ENCODE results near the gene BAG5.
"Not testable (repeated sequence)": the region's sequence is repeated elsewhere in the genome, so short reads cannot be mapped to it uniquely, and the experiment has no call there.

The BAG5 gene

DNA sequence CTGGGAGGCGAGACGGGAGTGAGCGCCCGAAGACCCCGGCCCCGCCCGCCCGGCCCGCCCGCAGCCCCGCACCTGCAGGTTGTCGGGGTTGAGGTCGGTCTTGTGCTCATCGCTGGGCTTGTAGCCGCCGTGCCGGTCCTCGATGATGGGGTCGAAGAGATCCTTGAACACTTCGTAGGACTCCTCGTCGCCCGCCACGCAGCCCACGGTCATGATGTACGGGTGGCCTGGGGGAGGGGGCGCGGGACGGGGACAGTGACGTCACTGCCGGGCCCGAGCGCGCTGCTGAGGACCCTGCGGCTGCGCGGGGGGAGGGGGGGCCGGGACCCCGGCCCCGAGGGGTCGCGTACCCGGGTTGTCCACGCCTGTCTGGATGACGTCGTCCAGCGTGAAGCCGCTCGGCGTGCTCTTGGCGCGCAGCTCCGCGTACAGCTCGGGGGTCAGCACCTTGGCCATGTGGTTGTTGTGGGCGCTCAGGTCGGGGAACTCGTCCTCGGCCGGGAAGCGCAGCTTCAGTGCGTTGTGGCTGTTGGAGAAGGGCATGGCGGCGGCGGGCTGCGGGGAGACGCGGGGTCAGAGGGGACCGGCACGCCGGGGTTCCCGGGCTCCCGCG is 40.4 kb downstream of the BAG5 start:
- DNase-seq, result no peak

DNA sequence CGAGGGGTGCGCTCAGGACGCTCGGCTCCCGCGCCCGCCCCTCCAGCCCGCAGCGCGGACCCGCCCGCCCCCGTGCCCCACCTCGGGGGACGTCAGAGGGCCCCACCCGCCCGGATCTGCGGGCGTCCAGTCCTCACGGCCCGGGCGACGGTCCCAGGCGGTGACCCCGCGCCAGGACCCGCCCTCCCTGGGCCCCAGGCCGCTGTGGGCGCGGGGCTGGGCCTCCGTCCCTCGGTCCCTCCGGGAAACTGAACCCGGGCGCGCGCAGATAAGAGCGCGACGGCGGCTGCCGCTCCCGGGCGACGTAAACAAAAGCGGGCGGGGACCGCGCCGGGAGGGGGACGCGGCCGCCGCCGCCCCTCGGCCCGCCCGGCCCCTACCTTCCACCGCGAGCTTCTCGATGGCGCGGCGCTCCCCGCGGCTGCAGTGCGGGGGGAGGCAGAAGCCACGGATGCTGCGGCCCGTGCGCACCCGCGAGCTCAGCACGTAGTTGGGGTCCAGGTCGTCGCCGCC is 41.0 kb downstream of the BAG5 start:
- DNase-seq, result no peak

DNA sequence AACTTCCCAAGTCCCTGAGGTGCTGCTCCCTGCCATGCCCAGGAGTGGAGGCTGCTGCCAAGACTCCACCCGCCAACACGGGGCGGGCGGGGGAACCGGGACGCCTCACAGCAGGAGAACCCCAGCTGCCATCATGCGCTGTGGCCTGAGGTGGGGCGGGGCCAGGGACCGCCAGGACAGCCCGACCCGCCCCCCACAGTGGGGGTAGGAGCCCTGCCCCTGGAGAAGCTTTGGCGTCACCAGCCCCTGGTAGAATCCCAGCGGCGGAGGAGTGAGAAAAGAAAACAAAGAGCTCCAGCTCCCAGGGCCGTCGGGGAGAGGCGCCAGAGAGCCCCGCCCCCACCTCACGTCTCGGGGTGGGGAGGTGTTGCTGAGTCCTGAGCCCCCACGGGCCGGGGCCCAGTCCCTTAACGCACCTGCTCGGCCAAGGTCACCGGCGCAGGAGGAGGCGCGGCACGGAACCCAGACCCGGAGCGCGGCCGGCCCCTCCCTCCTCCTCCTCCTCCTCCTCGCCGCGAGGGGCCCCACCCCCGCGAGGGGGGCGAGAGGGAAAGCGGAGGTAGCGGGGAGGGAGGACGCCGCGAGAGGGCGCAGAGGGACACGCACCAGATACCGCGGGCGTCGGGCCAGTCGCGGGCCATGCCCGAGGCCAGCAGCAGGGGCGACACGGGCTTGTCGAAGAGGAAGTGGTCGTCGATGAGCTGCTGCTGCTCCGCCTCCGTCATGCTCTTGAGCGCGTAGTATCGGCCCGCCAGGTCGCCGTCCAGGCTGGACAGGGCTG is 41.6 kb downstream of the BAG5 start:
- DNase-seq, result peak; percentile 79

DNA sequence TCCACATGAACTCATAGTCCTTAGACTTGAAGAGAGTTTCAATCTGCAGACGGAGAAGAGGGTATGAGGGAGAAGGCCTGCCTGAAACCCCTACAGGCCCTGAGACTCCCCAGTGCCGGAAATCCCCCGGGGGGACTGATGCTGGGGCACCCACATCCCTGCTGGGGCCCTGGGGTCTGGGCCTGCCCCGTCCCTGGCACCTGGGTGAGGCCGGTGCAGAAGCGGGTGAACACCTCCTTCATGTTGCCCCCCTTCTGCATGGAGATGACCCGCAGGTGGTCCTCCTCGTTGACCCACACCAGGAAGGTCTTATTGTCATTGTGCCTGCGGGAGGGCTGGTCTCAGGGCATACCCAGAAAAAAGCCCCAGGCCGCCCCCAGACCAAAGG is 42.2 kb downstream of the BAG5 start:
- DNase-seq, result no peak

DNA sequence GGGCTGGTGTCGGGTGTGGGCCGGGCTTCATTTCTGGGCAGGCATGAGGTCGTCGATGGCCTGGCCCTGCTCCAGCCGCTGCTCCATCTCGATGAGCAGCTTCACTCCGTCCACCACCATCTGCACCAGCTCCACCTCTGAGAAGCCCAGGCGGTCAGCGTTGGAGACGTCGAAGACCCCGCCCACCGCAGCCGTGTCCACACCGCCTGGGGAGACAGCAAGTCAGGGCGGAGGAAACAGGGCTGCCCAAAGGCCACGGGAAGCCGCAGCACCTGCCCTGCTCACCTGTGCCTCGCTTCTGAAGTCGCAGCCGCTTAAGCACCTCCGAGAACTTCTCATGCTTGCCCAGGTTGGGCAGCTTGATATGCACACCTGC is 42.6 kb downstream of the BAG5 start:
- DNase-seq, result no peak

DNA sequence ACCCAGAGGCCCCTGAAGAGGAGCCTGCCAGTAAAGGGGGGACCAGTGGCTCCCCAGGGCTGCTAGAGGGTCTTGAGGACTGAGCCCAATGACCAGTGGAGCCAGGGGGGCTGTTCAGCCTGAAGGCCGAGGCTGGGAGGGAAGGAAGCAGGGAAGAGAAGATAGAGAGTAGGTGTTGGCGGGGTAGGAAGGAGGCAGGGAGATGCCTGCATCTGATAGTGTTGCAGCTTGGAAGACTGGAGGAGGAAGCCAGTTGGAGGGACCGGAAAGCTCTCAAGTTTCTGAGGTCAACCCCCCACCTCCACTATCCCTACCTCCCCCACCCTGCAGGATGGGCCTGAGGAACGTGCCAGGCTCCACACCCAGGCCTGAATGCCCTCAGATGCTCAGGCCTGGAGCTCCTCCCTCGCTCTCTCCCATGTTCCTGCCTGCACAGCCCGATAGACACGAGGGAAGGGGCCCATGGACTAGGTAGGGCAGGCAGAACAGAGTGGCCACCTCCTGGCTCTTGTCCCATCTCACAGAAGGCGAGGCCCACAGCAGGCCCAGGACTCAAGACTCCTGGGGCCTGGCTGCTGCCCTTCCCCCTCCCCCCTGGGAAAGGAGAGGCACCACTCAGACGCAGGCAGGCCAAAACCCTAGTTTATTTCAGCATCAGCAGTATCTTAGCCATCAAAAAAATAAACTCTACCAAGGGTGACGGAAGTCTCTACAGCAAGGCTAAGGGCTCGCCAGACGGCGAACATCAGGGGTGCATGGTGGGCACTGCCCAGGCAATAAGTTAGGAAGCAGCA is 43.2 kb downstream of the BAG5 start:
- no peak for DNase-seq

DNA sequence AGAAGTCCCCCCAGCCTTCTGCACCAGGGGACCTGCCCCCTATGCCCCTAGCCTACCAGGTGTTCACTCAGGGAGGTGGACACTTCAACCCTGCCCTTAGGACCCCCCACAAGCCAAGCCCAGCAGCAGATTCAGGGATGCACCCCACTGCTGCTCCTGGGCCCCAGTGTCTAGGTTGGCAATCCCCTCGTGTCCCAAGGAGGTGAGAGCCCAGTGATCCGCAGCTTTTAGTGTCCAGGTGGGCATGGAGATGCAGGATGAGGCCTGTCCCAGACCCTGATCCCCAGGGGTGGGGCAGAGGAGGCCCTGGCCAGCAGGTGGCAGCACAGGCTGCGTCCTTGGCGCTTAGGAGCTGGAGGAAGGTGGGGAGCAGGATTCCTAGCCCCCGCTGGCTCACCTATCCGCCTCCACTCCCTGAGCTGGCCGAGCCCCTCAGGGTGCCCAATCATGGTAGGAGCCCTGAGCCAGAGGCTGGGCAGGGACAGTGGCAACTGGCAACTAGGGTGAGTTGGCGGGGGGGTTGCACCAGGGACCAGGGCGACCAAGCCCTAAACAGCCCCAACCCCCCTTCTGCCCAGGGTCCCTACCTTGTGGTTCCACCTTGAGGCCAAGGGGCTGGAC is 43.9 kb downstream of the BAG5 start:
- DNase-seq, result peak; percentile 48

DNA sequence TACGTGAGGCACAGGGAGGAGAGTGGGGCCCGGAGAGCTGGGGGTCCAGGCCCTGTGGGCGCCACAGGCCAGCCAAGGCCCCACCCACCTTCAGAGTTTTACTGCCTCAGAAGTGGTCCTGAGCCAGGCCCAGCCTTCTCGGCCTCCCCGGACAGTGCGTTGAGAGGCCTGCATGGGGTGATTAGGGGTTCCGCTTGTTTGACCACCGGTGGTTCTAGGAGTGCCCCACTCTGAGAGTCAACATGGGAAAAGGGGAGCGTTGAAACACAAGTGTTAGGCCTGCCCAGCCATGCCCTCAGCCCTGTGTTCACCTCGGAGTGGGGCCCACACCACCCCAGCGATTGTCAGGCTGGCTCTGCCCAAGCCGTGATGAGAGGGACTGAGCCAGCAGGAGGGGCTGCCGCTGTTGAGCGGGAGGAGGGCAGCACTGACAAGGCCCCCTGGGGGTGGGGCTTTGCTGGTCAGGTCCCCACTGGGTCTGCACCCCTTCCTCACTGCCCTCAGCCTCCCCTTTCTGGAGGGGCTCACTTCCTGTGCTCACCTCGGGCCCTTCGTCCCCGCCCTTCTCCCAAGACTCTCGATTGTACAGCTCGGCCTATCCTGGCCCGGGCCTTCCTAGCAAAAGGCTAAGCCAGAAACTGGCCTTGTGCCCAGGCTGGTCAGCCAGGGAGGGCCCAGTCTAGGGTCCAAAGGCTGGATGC is 44.6 kb downstream of the BAG5 start:
- no peak for DNase-seq

DNA sequence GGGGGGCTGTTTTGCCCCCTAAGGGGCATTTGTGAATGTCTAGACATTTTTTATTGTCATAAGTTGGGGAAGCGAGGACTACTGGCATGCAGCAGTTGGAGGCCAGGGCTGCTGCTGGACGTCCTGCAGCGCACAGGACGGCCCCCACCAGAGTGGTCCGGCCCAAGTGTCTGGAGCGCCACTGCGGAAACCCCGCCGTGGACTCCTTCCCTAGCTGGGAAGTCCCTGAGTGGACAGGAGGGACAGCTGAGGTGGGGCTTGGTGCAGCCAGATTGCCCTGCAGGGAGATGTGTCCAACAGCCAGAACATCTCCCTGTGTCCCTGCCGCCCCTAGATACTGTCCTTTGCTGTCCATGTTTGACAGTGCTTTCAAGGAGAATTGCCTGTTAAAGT is 45.3 kb downstream of the BAG5 start:
- DNase-seq, result no peak

DNA sequence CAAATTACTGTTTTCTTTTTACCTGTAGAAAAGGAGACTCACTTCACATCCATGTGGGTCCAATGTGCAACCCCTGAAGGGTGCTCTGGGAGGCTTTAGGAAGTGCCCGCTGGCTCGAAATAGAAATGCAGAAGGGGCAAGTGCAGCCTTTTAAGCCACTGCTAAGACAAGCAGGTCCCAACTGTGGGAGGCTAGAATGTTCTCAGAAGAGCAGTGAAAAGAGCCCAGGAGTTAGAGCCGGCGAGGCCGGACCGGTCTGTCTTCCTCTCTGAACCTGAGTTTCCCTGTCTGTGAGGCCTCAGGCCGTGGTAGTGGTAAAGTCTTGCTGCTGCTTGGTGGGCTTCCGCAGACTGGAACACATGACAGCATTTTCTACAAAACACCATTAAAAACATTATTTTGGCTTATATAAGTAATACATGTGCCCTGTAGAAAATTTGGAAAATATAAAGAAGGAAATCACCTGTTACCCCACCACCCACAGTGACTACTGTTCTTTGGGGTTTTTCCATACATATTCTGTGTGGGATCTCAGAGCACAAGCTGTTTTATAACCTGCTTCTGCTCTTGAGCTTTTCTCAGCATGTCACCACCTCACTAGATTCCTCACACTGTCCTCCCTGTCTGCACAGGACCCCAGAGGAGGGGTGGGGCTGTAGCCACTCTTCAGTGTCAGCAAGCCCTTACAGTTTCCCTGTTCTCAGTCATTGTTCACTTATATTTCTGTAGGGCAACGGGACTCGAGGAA is 45.9 kb downstream of the BAG5 start:
- no peak for DNase-seq

DNA sequence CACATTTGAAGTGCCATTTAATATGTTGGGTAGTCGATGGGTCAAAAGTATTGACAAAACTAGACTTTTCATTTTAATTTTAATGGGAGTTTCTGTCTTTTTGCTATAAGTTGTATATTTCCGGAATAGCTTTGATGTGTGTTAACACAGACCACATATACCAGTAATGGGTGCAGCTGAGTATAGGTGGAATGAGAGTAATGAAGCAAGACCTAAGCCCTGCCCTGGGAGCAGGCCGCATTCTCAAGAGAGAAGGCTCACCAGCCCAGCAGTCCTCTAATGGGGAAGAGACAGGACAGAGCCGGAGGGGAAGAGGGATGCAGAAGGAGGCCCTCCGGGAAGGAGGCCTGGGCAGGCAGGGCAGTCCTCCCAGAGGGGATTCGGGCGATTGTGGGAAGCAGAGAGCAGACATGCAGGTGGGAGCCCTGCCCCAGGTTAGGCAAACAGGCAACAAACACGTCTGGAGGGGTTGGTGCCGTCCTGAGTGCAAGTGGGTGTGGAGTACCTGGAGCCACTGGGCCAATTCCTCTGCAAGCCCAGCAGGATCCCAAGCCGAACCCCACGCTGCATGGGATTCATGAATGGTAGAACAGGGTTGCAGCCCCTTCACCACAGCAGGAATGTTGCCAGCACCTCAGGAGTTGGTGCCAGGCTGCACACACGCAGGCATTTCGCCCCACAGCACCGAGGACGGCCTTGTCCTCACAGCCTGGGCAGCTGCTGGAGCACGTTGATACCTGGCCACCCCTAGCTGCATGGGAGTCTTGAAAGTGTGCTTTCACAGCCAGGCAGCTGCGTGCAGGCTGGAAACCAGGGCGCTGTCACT is 47.6 kb downstream of the BAG5 start:
- DNase-seq, result no peak

DNA sequence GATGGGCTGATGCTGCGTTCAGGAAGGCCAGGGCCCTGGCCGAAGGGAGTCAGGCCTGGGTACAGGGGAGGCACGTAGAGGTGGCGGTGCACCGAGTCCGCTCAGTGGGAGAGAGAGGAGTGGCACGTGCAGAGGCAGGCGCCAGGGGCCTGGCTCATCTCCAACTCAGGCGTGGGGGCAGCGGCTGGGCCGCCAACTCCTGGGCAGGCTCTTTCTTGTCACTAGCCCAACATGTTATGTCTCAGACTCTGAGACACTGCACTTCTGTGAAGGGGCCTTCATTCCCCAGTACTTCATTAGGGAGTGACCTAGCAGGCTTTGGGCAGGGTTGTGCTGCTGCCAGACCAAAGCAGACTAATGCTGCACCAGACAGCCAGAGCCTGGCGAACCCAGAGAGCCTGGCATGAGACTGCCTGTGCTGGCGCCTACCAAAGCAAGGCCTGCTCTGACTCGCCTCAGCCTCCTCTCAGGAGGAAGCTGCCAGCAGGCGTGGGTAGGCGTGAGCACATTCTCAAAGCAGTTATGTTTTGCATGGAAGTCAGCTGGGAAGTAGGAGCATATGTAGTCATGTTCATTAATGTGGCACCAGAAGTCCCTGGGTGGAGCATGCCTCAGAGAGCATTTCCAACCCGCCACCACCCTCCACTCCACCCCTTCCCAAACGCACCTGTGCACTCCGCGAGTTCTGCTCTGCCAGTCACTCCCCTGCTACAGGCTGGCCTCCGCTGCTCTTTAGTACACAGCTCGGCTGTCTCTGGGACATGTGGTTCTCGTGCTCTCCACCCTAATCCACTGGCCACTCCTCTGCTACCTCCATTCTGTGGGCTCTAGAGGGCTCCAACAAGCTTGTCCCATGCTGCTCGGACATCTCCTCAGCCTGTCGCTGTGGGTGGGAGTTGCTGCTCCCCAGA is 49.5 kb downstream of the BAG5 start:
- DNase-seq, result no peak

DNA sequence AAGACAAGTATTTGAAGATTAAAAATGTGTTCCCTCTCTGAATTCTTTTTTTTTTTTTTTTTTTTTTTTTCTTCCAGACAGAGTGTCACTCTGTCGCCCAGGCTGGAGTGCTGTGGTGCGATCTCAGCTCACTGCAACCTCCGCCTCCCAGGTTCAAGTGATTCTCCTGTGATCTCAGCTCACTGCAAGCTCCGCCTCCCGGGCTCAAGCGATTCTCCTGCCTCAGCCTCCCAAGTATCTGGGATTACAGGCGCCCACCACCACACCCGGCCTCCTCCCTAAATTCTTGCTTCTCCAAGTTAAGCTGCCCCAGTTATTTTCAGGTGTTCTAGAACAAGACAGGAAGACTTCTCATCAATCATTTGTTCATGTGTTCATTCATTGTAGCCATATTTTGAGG is 50.3 kb downstream of the BAG5 start:
- DNase-seq, result not testable (repeated sequence)

DNA sequence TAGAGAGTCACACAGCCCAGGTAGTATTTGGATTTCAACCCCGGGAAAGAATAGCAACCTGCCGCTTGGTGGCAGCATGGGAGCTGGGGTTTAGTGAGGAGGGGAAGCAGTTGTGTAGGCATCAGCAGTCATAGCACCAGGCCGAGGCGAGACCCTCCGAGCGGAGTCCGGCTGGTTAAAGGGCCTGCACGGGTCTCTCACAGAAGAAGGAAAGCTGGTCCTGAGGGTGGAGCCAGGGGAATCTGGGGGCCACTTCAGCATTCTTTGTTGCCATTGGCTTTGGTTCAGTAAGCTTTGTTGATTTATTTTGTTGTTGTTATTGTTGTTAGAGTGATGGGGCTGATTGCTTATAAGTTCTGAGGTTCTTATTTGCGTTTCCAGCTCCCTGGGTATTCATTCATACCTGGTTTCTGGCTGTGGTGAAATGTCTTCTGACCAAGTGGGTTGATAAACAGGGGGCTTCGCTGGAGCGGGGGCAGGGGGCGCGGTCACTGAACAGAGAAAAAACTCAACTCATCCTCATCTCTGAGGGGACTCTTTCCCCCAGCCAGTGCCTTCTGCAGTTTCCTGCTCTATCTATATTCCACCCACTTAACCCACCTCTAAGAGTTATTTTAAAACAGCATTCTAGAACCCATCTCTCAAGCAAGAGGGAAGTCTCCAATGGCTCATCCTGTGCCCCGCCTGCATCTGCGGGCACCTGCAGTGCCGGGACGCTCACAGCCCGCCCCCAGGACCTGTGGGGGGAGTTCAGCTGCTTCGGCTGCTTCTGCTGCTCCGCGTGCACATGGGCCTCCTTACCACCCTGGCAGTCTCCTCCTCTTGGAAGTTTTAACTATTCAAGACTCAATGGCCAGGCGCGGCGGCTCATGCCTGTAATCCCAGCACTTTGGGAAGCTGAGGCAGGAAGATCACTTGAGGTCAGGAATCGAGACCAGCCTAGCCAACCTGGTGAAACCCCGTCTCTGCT is 51.4 kb downstream of the BAG5 start:
- DNase-seq, result no peak

DNA sequence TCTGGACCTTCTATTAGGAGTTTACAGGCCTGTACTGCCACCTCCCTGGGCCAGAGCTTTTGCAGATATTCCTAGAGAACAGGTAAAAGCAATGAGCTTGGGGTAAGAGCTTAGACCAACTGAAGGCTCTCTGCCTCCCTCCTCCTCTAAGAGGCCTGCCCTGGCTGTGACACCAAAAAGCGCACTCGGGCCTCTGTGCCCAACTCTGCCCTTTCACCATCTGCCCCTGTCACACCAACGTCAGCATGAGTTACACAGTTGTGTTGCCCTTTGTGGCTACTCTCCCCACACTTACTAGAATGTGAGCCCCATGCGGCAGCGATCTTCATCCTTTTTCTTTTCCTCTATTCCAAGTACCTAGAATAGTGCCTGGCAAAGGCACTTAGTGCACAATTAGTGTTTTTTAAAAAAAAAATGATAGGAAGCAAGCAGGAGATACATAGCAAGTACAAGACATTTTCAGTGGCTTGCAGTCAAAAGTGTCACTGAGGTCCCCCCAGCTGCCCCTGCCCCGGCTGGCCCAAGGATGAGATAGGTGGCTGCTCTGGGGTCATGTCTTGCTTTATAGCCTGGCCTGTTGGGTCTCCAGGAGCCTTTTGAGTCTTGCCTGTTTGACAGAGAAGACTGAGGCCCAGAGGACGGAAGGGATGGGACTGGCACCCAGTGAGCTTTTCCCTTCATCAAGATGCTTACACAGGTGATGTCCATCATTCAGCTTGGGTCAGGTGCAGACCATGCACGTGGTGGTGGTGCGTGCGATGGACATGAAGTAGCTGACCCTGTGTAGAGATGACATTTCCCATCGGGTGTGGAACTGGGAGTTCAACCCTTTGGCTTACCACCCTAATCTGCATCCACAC is 52.4 kb downstream of the BAG5 start:
- no peak for DNase-seq

DNA sequence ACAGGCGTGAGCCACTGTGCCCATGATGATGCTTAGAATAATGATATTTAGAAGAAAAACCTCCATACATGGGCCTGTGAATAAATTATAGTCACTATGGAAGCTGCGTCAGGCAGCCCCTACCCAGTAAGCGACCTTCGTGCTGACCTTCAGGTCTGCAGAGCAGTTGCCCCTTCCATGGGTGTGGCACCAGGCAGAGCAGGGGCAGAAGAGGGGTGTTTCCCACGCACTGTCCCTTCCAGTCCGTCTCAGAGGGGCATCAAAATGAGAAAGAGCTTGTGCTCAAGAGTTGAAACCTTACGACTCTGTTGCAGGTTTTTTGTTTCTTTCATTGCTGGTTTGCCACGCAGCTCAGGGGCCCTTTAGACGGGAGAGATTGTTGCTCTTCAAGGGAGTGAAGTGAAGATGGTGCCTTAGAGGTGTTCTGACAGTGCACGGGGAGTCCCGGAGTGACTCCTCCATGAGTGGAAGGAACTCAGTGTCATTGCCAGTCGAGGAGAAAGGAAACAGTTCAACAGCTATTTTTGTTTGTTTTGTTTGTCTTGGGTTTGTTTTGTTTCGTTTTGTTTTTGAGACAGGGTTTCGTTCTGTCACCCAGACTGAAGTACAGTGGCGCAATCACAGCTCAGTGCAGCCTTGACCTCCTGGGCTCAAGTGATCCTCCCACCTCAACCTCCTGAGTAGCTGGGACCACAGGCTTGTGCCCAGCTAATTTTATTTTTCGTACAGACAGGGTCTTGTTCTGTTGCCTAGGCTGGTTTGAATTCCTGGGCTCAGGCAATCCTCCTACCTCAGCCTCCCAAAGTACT is 53.7 kb downstream of the BAG5 start:
- DNase-seq, result no peak

DNA sequence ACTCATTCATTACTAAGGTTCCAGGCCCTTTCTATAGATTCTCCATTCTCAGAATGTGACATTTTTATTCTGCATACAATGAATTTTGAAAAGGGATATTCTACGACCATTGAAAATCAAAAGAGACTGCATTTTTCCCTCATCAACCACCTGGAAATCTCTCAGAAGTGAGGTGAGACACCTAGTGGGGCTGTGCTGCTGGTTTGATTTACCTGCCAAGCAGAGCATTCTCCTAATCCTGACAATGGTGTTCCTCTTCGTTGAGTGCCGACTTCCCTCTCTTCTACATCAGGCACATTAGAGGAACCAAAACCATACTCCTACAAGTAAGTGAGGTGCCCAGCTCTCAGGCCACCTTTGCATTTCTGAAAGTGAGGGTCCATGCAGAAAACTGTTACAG is 54.7 kb downstream of the BAG5 start:
- no peak for DNase-seq
